GM12874 (cell line): Measurements from ENCODE around the gene DICER1.

Experiments used
- TF ChIP-seq, protein P1 (sequence below): IDR thresholded peaks from 2 replicates; pipeline ENCODE4 v1.5.1; 2011; ENCODE audit warnings: low read depth, mild to moderate bottlenecking, control low read depth, low read length, moderate library complexity; ENCODE audit not compliant: insufficient read depth

The DICER1 gene

DNA sequence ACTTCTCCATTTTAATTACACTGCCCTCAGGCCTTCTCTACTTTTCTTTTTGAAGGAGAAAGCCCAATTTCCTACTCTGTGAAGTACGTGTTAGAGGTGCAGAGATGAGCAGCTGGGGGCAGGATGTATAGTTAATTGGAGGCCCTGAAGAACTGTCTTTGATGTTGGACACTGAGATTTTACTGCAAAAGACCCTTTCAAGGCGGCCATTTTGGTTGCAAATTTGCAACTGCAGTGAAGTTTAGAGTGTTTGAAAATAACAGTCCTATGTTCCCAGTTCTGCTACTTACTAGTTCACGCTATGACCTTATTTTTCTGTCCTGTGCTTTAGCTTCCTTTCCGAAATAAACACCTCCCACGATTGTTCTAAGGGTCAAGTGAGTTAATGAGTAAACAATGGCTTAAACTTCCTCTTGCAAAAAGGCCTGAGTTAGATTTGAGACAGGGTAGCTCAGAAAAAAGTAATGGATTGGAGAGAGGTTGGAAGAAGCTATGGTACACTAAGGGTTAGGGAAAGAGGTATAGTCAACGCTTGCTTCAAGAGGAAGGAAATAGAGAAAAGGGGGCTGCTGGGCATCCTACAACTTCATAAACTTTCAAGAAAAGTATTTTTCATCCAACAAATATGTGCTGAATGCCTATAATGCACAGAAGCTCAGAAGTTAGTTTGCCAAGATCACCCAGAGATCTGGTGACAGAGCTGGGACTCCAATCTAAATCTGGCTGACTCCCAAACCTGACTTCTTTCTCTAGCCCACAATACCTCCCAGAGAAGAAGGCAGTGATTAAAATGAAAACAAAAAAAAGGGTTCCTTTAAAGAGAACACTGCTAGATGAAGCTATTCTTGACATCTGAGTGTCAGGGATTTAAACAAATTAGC lies 26.4 kb upstream of the DICER1 start:
- TF ChIP-seq, protein P1, sequence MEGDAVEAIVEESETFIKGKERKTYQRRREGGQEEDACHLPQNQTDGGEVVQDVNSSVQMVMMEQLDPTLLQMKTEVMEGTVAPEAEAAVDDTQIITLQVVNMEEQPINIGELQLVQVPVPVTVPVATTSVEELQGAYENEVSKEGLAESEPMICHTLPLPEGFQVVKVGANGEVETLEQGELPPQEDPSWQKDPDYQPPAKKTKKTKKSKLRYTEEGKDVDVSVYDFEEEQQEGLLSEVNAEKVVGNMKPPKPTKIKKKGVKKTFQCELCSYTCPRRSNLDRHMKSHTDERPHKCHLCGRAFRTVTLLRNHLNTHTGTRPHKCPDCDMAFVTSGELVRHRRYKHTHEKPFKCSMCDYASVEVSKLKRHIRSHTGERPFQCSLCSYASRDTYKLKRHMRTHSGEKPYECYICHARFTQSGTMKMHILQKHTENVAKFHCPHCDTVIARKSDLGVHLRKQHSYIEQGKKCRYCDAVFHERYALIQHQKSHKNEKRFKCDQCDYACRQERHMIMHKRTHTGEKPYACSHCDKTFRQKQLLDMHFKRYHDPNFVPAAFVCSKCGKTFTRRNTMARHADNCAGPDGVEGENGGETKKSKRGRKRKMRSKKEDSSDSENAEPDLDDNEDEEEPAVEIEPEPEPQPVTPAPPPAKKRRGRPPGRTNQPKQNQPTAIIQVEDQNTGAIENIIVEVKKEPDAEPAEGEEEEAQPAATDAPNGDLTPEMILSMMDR, result no peak

DNA sequence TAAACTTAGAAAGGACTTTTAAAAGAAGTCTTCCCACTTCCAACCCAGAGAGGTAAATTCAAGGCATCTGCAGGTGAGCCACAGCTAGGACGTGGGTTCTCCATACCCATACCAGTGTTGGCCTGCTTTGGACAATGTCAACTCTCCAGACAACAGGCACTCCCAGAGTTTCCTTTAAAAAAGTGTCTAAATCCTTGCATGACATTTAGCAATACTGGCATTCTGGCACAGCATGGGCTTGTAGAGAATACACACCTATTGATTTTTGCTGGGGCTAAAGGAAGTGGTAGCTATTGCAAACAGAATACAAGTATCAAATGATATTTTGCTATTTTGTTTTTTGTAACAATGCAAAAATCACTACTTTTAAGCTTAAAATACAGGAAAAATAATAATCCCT lies 25.8 kb upstream of the DICER1 start:
- TF ChIP-seq, protein P1, result no peak

DNA sequence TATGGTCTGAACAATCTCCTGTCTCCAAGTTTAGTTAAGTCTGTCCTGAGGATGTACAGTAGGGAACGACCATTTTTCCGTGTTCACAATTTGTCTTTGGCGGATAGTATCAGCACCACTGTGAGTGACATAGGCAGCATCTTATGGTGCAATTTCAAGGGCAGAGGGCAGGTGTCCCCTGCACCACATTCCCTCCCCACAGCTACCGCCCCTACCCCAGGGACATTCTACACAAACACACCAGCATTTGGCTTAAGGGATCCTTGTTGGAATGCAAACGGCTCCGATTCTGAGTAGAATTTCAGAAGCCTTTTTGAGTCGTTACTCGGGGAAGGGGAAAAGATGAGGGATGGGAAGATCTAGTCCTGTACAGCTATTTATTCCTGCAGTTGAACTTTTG lies 25.1 kb upstream of the DICER1 start:
- TF ChIP-seq, protein P1, result no peak

DNA sequence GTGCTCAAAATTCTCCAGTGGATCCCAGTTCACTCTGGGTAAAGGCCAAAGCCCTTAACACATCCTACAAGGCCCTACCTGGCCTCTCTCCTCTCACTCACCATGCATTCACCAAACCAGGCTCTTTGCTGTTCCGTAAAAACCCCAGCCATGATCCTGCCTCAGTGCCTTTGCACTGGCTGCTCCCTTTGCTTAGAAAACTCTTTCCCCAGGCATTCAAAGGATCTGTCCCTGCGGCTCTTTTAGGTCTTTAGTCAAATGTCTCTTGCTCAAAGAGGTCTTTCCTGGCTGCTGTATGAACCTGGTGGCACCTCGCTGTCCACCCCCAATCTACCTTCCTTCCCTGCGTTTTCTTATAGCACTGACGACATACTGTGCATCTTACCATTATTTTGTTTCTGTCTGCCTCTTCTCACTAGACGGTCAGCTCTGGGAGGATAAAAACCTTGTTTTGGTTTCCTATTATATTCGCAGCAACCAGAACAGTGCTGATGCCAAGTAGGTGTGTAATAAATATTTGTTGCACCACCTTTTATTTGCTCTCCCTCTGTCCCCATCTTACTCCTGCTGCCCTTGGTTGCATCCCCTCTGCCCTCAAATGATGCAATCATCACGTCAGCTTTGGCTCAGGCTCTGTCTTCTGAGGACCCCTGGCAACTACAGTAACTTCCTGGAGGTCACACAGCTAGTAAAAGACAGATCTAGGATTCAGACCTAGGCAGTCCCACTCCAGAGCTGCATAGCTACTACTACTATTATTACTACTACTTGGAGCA lies 23.8 kb upstream of the DICER1 start:
- TF ChIP-seq, protein P1, result no peak

DNA sequence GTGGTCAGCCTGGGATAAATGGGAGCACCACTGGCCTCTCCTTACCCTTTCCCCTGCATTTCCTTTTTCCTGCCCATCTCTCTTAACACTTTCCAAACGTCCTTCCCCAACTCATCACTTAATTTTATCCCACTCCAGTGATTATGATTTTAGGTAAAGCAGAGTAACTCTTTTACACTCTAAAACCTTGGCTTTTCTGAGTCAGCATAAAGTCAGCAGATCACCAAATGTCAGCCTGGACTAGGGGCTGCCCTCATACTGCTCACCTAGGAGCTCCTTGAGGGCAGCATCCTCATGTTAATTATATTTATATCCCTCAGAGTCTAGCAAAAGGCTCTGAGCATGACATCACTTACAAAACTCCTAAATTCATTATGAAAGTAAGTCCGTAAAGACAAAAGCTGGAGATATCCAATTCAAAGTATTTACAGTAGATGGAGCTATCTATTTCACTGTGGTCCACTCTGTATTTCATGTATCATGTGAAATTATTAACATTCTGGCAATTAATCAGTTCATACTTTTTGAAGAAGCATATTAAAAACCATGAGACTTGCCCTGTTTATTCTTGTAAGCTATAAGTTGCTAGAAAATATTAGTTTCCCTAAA lies 17.0 kb upstream of the DICER1 start:
- TF ChIP-seq, protein P1, result no peak

DNA sequence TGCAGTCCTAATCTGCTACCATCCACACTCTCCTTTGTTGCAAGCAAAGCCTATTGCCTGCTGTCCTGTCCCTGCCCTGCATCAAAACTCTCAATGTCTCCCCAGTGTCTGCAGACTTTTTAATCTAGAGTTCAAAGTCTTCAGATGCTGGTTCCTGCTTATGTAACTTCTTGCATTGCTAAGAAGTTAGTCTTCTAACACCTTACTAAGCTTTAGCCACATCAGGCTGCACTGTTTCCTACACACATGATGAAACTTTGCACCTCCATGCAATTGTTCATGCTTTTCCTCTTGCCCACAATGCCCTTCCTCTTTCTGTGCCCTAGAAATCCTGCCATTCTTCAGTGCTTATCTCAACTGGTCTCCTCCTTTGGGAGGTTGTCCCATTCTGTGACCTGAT lies 16.2 kb upstream of the DICER1 start:
- TF ChIP-seq, protein P1, result no peak

DNA sequence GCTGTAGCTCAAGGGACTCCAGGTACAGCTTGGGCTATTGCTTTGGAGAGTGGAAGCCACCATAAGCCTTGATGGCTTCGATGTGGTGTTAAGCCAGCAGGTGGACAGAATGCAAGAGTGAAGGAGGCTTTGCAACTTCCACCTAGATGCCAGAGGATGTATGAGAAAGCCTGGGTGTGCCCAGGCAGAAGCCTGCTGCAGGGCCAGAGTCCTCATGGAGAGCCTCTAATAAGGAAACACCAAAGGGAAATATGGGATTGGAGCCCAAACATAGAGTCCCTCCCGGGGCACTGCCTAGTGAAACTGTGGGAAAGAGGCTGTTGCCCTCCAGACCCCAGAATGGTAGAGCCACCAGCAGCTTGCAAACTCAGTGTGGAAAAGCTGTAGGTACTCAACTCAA lies 9.8 kb upstream of the DICER1 start:
- TF ChIP-seq, protein P1, result no peak
